ENCODE results near the gene SHC2. TPM values are rescaled to one million over a fixed set of nuclear protein-coding genes. Genes with fewer than 3 reads are reported as not detected.

The SHC2 gene
- total RNA-seq, 1 experiment from 2014 or later, result 1.1 TPM

- CTCF ChIA-PET, result no interaction called here
- intact Hi-C loops (cut with micrococcal nuclease; ENCODE audit: unreplicated experiment), result no loop called here
- DNase-seq (ENCODE audit: low spot score), result no peak
- POLR2A ChIA-PET (ENCODE audit: low non-redundant PET), result no interaction called here
- Histone ChIP-seq H3K4me3 (ENCODE audit: low read depth, low read length, poor library complexity, severe bottlenecking) (no peak overlapping the region), H3K36me3 (ENCODE audit: insufficient read depth, low read length, poor library complexity, severe bottlenecking) (no peaks in the 10 kb centered on the region), H3K27ac (ENCODE audit: low read depth, low read length, poor library complexity, severe bottlenecking) (no peak overlapping the region), H3K27me3 (replicated peaks; ENCODE audit: insufficient read depth, low read depth, low read length, poor library complexity) (no peaks in the 10 kb centered on the region), H3K4me1 (ENCODE audit: insufficient read depth, low read length, poor library complexity, severe bottlenecking) (peaks cover 9% of the 10 kb centered on the region), H3K9me3 (ENCODE audit: low read depth, low read length, poor library complexity, severe bottlenecking) (no peaks in the 10 kb centered on the region)
- TF ChIP-seq EZH2 (IDR thresholded peaks at IDR 0.05; ENCODE audit: borderline replicate concordance, low read depth, low read length, poor library complexity, severe bottlenecking) (no peak), CTCF (conservative IDR thresholded peaks at IDR 0.05; ENCODE audit: low read depth, low read length) (no peak)
- no TSS peak for BruUV-seq (replicated peaks)
These were observed 93.3 kb downstream of the SHC2 start for GRCh38 chr19:367561-367960.

GRCh38 chr19:366951-367350 lies 93.9 kb downstream of the SHC2 start:
- no peak for DNase-seq (ENCODE audit: low spot score)
- no TSS peak for BruUV-seq (replicated peaks)
- no peaks in the 10 kb centered on the region for H3K9me3 ChIP-seq (ENCODE audit: low read depth, low read length, poor library complexity, severe bottlenecking)
- ChIA-PET CTCF (no interaction called here), POLR2A (ENCODE audit: low non-redundant PET) (no interaction called here)
- intact Hi-C loops (cut with micrococcal nuclease; ENCODE audit: unreplicated experiment), result no loop called here
- H3K36me3 ChIP-seq (ENCODE audit: insufficient read depth, low read length, poor library complexity, severe bottlenecking), result no peaks in the 10 kb centered on the region
- no peak overlapping the region for H3K4me3 ChIP-seq (ENCODE audit: low read depth, low read length, poor library complexity, severe bottlenecking)
- peaks cover 5% of the 10 kb centered on the region for H3K4me1 ChIP-seq (ENCODE audit: insufficient read depth, low read length, poor library complexity, severe bottlenecking)
- no peak overlapping the region for H3K27ac ChIP-seq (ENCODE audit: low read depth, low read length, poor library complexity, severe bottlenecking)
- H3K27me3 ChIP-seq (replicated peaks; ENCODE audit: insufficient read depth, low read depth, low read length, poor library complexity), result no peaks in the 10 kb centered on the region
- TF ChIP-seq CTCF (conservative IDR thresholded peaks at IDR 0.05; ENCODE audit: low read depth, low read length) (no peak), EZH2 (IDR thresholded peaks at IDR 0.05; ENCODE audit: borderline replicate concordance, low read depth, low read length, poor library complexity, severe bottlenecking) (no peak)

Other genes starting within 250 kb of the SHC2 start
- gene PLPP2, start 169.6 kb downstream of the SHC2 start, total RNA-seq (2021), result 2.6 and 3.1 TPM in 2 replicates
- gene MIER2, start 116.2 kb downstream of the SHC2 start, total RNA-seq (2021), result 44.1 and 47.8 TPM in 2 replicates
- 1.8 and 3.5 TPM in 2 replicates for gene C2CD4C, start 51.9 kb downstream of the SHC2 start, total RNA-seq (2021)
- 0.59 and 0.84 TPM in 2 replicates for gene MADCAM1, start 35.5 kb upstream of the SHC2 start, total RNA-seq (2021)
- gene TPGS1, start 46.5 kb upstream of the SHC2 start, total RNA-seq (2021), result 20.7 and 22.2 TPM in 2 replicates
- gene CDC34, start 70.7 kb upstream of the SHC2 start, total RNA-seq (2021), result 109 and 113 TPM in 2 replicates
- gene GZMM, start 83.0 kb upstream of the SHC2 start, total RNA-seq (2021), result 1.0 and 2.5 TPM in 2 replicates
- gene BSG, start 111.6 kb upstream of the SHC2 start, total RNA-seq (2021), result 865 TPM in 2 replicates
- gene HCN2, start 128.8 kb upstream of the SHC2 start, total RNA-seq (2021), result 13.1 and 15.7 TPM in 2 replicates
- gene POLRMT, start 172.5 kb upstream of the SHC2 start, total RNA-seq (2021), result 100 and 107 TPM in 2 replicates
- 0.19 and 0.57 TPM in 2 replicates for gene FGF22, start 178.8 kb upstream of the SHC2 start, total RNA-seq (2021)
- gene RNF126, start 202.2 kb upstream of the SHC2 start, total RNA-seq (2021), result 90.2 and 93.3 TPM in 2 replicates
- 5.9 and 6.0 TPM in 2 replicates for gene FSTL3, start 215.4 kb upstream of the SHC2 start, total RNA-seq (2021)
- gene PRSS57, start 234.4 kb upstream of the SHC2 start, total RNA-seq (2021), result not detected in 2 replicates
- gene PALM, start 247.9 kb upstream of the SHC2 start, total RNA-seq (2021), result 21.2 and 40.3 TPM in 2 replicates